SHP77 (cell line): ENCODE data around the gene USPL1.

Experiments
- DNase-seq, 2 experiments: peaks; one replicate each; lab custom pipeline; 2025; lab: John Stamatoyannopoulos, UW

USPL1 gene

DNA sequence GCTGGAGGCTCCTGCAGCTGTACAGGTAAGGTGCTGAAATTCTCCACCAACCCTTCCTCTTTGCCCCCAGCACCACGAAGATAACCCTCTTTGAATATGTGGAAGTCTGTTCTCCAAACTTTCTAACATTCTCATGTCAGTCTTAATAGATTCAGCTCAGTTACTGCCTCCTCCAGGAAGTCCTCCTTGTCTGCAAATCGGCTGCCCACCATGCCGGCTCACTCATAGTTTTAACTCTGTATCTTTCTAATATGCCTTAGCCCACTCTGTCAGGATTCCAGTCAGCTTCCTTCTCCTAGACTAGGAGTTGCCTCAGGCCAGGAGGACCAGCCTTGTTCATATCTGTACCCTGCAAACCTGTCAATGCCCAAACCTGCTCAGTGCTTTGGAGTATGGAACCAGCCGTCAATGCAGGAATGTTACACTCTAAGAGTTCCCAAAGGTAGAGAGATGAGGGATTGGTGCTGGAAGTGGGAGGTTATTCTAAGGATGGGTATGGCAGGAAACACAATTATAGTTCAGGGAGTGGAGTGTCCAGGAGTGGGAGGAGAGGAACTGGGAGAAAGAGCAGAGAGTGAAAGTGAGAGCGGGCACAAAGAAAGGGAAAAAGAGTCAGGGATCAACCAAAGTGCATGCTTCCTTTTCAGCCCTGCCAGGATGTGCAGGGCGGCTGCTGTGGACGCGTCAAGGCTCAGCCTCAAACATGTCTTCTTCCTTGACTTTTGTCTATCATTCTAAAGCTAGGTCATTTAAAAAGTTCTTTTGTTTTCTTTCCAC, 79.6 kb downstream of the USPL1 start:
- no peak for DNase-seq

DNA sequence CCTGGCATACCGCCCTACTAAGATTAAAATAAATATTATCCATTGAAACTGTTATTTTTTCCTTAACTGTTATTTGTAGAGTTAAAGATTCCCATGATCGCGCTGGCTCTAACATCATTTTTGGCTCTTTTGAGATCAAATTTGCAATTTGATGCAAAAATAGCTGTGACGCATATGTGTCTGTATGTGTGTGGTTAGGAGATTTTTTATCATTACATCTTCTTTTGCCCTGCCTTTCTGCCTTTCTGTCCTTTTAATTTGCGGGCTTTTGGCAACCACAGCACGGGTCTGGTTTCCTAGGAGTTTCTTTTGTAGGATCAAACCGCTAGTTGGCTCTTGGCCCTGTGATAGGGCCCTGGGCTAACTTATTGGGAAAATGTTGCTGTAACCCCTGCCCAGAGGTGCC, 80.3 kb downstream of the USPL1 start:
- DNase-seq = no peak

DNA sequence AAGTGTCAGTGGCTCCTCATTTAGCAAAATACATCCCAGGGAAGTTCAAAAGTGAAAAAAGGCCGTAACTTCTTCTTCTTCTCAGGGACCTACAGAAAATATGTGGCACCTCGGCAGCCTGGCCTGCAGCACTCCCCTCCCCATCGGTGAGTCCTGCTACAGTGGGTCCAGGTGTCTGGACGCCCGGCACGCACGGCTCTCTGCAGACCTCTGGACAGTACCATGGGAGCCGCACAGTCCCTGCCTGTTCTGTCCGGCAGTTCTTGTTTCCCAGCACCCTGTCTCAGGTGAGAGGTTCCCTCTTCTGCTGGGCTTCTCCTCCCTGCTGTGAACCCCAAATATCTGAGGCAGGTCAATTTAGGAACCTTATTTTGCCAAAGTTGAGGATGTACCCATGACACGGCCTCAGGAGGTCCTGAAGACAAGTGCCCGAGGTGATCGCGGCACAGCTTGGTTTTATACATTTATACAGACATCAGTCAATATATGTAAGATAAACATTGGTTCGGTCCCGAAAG, 80.8 kb downstream of the USPL1 start:
- no peak for DNase-seq

DNA sequence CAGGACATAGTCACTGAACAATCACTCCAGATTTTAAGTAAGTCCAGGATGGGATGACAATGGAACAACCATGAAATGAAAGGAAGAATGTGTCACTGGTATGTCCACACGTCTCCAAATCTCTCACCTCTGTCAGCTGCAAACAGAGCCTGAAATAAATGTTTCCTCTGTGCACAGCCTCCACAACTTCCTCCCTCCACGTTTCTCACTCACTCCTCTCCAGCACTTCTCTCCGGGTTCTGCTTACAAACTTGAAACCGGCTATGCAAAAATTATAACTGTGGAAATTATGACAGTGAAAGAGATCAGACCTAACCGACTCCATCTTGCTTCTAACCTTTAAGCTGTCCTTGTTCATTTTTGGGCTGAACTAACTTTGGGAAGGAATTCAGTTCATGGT, 82.6 kb downstream of the USPL1 start:
- no peak for DNase-seq

DNA sequence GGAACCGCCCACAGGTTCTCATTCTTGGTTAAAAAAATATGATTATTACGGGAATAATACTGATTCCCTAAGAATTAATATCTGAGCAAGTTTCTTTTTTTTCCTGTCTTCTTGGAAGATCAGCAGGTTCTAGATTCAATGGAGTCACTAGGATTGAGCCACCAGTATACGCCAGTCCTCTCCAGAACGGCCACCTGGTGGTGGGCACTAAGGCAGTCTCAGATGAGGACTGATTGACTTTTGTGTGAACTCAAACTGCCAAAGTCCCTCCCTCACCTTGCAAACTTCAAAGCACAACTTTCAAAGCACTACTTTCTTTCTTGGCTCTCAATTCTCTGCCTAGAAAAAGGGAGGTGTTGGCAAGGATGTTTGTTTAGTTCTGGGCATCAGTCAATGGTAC, 84.3 kb downstream of the USPL1 start:
- no peak for DNase-seq

DNA sequence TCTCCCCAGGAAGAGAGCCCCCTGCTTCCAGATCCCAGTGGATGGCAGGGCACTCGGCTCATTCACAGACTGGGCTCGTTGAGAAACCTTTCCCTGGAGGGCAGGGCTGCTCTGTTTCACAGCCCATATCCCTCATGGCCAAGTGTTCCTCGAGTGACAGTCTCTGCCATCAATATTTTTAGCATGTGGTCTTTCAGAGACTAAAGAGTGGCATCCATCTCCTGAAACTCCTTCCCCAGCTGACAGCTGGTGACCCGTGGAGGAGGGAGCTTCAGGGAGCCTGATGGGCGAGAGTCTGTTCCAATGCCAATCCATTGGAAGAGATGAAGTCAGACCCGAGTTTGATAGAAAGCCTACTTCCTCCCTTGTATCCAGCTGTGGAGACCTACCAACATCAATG, 86.9 kb downstream of the USPL1 start:
- DNase-seq = no peak

DNA sequence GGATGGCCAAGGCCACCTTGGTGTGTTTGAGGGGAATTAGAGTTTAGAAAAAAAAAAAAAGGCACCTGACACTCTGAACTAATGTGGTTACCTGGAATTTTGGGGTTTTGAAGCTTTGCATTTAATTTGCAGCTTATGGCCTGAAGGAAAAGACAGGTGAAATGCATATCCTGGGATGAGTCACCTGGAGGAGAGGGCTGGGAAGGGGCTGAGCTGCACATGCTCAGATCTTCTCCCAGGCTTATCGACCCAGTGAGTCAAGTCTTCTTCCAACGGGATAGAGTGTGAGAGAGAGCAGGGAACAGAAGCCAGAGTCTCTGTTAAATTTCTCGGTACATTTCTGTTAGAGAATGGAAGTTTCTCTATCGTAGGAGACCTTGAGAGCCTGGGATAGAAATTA, 88.0 kb downstream of the USPL1 start:
- no peak for DNase-seq

DNA sequence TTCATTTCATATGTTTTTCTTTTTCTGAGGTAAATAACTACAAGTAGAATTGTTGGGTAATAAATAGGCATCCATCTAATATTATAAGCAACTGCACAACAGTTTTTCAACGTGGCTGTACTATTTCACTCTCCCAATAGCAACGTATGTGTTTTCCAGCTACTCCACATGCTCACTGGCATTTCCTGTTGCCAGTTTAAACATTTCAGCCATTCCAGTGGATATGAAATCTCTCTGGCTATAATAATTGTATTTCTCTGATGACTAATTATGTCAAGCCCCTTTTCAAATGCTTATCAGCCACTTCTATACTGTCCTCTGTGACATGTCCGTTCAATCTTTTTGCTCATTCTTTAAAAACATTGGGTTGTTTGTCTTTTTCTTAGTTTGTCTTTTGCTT, 90.8 kb downstream of the USPL1 start:
- no peak for DNase-seq
